SKM-1 treated with dmso at 0.1 percent for 144 hours (cell line): Measurements from ENCODE around the gene RHEBL1.

Experiments used
- DNase-seq: peaks from one replicate; lab custom pipeline; 2025; ENCODE audit not compliant: unreplicated experiment; lab: John Stamatoyannopoulos, UW

The RHEBL1 gene

DNA sequence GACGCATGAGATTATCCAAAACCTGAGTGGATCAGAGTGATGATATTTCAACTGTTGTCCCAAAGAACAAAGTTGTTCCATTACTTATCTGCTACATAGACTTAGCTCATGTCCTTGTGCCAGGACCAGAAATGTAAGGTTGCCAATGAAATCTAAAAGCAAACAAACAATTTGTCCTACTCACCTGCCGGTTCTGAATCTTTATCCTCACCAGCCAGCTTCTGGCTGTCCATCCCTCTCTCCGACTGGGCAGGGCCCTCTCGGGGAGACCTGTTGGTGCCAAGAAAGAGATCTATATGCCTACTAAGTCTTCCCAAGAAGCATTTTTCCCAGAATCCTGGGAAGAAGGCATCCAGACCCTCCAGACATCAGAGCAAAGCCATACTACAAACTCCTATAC, 14.7 kb downstream of the RHEBL1 start:
- no peak for DNase-seq

DNA sequence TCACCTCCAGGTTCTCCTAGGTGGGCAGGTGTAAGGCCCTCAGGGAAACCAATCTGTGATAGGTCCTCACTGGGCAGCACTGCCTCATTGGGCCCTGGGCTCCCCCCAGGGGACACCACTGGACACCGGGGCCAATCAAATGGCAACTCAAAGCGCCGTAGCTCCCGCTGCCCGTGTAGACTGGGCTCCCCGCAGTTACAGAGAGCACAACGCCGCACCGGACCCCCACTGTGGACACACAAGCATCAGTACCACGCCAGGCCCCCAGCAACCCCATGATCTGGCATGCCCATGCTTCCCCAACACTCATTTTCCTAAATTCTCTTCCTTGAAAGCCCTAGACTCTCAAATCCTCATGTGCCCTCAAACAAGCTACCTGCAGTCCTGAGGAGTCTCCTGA, 15.3 kb downstream of the RHEBL1 start:
- DNase-seq: no peak

DNA sequence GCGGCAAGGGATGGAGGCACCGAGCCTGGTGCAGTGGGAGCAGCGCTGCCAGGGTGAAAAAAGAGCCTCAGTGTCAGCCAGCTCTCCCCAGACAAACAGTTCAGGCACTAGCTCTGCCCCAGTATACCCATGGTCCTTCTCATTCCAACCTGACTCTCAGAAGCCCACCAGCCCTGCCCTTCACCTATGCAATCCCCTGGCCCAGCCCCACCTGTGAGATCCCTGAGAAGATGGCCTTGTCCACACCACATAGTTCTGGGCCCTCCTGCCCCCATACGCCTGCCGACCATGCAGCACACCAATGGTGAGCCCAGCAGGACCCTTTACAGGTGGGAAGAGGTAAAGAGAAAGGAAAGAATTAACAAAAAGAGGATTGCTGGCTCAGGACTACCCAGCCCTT, 15.7 kb downstream of the RHEBL1 start:
- DNase-seq: no peak

GRCh38 chr12:49052451-49053208, 17.1 kb downstream of the RHEBL1 start:
- no peak for DNase-seq

- DNase-seq: no peak
Observed at GRCh38 chr12:49051777-49052438, 17.9 kb downstream of the RHEBL1 start.

DNA sequence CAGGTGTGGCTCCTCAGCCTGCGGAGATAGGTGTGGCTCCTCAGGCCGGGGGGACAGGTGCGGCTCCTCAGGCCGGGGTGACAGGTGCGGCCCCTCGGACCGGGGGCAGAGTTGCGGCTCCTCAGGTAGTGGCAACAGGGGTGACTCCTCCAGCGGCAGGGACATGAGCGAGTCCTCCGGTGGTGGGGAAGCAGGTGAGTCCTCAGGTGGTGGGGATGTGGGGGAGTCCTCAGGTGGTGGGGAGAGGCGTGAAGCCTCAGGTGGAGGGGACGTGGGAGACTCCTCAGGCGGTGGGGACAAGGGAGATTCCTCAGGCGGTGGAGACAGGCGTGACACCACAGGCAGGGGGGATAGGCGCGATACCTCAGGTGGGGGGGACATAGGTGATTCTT, 18.4 kb downstream of the RHEBL1 start:
- no peak for DNase-seq

DNA sequence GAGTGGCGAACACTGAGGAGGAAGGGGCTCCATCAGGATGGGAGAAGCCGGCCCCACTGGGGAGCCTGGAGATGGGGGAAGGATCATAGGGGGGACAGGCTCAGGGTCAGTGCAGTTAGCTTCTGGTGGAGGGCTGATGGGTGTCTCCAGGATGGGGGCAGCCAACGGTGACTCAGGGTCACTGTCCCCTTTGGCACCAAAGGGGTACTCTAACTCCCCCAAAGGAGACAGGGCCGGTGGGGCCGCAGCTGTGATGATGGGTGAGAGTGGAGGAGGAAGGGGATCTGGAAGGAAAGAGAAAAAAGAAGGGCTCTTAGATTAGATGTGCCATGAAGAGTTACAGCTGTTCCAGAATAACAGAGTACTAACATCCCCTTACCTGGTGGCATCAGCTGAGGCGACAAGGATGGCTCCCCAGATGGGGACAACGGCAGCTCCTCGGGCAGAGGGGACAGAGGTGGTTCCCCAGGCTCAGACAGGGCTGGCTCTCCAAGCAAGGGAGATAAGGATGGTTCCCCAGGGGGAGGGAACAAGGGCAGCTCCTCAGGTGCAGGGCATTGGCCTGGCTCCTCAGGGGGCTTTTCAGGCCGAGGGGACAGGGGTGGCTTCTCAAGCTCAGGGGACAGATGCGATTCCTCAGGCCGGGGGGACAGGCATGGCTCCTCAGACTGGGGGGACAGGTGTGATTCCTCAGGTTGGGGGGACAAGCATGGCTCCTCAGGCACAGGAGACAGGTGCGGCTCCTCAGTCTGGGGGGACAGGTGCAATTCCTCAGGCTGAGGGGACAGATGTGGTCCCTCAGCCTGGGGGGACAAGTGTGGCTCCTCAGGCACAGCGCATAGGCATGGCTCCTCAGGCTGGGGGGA, 19.0 kb downstream of the RHEBL1 start:
- no peak for DNase-seq

GRCh38 chr12:49049566-49050224, 20.1 kb downstream of the RHEBL1 start:
- DNase-seq: no peak

- DNase-seq: no peak
Observed at GRCh38 chr12:49048953-49049352, 20.8 kb downstream of the RHEBL1 start.

GRCh38 chr12:49046129-49046895, 23.5 kb downstream of the RHEBL1 start:
- no peak for DNase-seq

GRCh38 chr12:49044660-49045059, 25.1 kb downstream of the RHEBL1 start:
- DNase-seq: no peak

DNA sequence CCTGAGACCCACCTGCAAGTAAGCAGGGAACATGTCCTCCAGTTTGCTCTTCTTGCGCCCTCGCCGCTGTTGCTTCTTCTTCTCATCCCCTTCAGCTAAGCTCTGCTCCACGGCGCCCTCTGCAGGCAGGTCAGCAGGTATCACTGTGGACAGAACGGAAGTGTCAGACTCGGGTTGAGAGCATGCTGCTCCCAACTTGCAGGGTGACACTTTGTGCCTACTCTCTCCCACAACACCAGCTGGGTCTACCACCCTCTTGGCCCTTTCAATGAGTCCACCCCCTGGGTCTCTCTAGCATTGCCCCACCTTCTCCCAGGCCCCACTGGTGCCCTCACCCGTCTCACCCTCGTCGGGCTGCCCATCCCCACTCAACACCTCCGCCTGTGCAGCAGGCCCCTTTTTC, 25.9 kb downstream of the RHEBL1 start:
- peak; percentile 27 for DNase-seq

DNA sequence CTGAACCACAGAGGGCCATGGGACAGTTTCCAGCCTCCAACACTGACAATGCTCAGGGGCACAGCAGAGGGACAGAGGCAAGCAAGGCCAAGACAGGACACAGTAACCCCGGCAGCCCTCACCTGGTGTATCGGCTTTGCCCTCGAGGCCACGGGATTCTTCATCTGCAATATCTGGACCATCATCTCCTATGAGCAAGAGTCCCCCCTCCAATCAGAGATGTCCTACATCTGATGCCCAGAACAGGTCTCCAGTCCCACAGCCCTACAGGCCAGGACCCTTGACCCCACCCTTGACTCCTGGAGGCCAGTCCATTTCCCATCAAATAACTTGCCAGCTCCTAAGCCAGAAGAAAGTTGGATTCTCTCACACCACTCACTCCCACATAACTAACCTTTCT, 26.5 kb downstream of the RHEBL1 start:
- DNase-seq: no peak

- no peak for DNase-seq
Observed at GRCh38 chr12:49041881-49042484, 27.8 kb downstream of the RHEBL1 start.

DNA sequence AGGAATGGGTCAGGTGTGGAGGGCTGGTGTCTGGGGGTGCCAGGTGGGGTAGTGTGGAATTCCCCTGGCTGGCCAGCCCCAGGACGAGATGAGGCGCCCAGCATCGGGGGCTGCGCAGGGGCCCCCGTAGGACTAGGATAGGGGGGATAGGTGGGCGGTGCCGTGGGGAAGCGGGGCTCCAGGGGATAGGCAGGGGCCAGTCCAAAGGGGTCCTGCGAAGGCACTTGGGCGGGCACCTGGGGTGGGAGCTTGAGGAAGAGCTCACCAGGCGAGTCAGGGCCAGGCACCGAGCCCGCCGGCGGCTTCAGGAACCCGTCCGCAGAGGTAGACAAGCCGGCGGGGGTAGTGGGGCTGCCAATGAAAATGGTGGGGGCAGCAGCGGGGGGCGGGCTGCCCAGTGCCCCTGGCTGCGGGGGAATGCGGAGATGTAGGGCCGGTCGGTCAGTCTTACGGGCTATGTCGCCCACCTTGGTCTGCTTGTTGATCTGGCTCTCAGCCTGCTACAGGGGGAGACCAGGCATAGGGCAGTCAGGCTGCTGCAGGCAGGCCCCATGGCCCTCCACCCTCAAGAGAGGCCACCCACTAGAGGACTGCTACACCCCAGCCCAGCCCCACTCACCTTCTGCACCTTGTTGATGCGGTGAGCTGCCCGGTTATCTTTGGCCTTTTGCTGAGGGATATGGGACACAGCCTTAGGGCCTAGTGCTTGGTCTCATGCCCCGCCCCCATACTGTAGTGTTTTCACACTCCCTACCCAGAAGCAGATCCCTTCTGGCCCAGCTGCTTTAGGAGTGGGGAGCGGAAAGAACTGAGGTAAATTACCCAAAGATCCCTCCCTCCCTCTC, 28.5 kb downstream of the RHEBL1 start:
- no peak for DNase-seq

DNA sequence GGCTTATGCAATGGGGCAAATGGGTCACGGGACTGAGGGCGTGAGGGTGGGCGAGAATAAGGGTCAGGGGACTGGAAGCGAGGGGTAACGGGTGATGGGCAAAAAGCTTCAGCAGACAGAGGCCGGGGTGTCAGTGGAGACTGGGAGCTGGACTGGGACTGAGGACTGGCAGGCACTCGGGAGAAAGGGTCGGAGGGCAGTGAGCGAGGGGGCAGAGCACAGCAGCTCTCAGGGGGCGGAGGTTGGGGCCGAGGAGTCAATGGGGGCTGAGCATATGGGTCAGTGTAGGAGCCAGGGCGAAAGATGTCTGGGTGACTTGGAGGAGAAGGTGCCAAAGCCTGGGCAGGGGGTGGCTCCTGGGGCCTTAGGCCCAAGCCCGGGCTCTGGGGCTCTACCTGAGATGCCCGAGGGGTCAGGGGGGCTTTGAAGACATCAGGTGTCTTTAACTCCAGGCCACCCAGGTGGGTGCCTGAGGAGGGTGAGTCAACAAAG, 29.4 kb downstream of the RHEBL1 start:
- no peak for DNase-seq

DNA sequence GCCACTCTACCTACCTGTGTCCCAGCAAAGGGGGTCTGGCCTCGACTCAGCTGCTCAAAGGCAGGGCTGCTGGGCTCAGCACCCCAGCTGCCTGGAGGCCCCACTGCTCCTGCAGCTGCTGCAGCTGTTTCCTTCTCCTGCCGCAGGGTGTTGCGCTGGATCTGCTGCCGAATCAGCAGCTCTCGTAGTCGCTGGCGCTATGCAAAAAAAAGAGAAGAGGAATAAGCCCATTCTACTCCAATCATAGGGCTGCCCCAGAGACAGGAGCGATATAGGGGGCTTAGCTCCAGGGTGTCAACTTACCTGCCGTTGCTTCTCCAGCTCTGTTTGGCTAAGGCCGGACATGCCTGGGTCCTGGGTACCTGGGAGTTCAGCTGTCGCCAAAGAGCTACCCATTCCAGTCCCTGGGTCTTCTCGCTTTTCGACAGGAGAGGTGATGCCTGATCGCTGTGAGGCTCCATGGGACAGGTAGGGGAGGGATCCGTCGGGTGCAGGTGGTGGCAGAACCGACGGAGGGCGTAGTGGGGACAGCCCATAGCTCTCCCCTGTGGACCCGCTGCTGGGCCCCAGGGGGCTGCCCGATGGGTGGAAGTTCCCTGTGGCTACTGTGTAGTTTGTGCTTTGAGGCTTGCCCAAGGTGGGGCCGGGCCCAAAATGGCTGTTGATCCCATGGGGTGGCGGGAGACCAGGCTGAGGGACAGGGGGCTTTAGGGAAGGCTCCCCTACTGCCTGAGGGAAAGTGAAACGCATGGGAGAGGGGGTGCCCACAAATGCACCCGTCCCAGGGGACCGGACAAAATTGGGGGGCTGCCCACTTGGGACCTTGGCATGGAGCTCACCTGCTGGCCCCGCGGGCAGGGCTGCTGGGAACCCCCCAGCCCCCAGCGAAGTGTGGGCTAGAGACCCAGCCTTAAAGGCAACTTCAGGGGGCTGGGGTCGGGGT, 30.1 kb downstream of the RHEBL1 start:
- DNase-seq: no peak
